ENCODE results near the gene NBEAL2.

The NBEAL2 gene

GRCh38 chr3:46935168-46935858 is 44.2 kb upstream of the NBEAL2 start:
- H3K79me2 ChIP-seq (ENCODE audit: insufficient read depth, low read length), result peaks cover 89% of the 10 kb centered on the region
- no peak overlapping the region for H3K4me2 ChIP-seq (ENCODE audit: low read depth, low read length, poor library complexity, severe bottlenecking)
- H4K20me1 ChIP-seq (ENCODE audit: low read depth, low read length), result no peaks in the 10 kb centered on the region
- no peaks in the 10 kb centered on the region for H3K9me3 ChIP-seq (ENCODE audit: insufficient read depth, low read length)
- H3F3A ChIP-seq (ENCODE audit: insufficient read depth), result peaks cover 21% of the 10 kb centered on the region
- no peaks in the 10 kb centered on the region for H3K9me2 ChIP-seq (replicated peaks; ENCODE audit: insufficient read depth, low read length)
- H3K9ac ChIP-seq (ENCODE audit: low read length), result no peak overlapping the region
- H3K27me3 ChIP-seq (ENCODE audit: low read length), result no peaks in the 10 kb centered on the region
- TF ChIP-seq CTCF (IDR thresholded peaks at IDR 0.05; ENCODE audit: insufficient read depth, low read length, poor library complexity, severe bottlenecking) (no peak), EZH2phosphoT487 (conservative IDR thresholded peaks at IDR 0.05; ENCODE audit: low read length) (no peak)
- H3K27ac ChIP-seq (ENCODE audit: low read depth, low read length), result no peak overlapping the region
- H3K36me3 ChIP-seq (ENCODE audit: low read length), result no peaks in the 10 kb centered on the region
- no peak overlapping the region for H3K4me3 ChIP-seq (ENCODE audit: insufficient read depth, low read length, poor library complexity, severe bottlenecking)
- no peak overlapping the region for H2AFZ ChIP-seq (ENCODE audit: low read depth, low read length, severe bottlenecking)

GRCh38 chr3:46935989-46936558 is 43.4 kb upstream of the NBEAL2 start:
- Histone ChIP-seq H3K27ac (ENCODE audit: low read depth, low read length) (no peak overlapping the region), H3K79me2 (ENCODE audit: insufficient read depth, low read length) (peaks cover 87% of the 10 kb centered on the region), H3K36me3 (ENCODE audit: low read length) (no peaks in the 10 kb centered on the region), H3K27me3 (ENCODE audit: low read length) (no peaks in the 10 kb centered on the region), H3K4me3 (ENCODE audit: insufficient read depth, low read length, poor library complexity, severe bottlenecking) (no peak overlapping the region), H3K4me2 (ENCODE audit: low read depth, low read length, poor library complexity, severe bottlenecking) (no peak overlapping the region), H3K9me2 (replicated peaks; ENCODE audit: insufficient read depth, low read length) (no peaks in the 10 kb centered on the region), H3K9me3 (ENCODE audit: insufficient read depth, low read length) (no peaks in the 10 kb centered on the region), H2AFZ (ENCODE audit: low read depth, low read length, severe bottlenecking) (no peak overlapping the region), H3K9ac (ENCODE audit: low read length) (no peak overlapping the region), H3F3A (ENCODE audit: insufficient read depth) (peaks cover 20% of the 10 kb centered on the region), H4K20me1 (ENCODE audit: low read depth, low read length) (no peaks in the 10 kb centered on the region)
- TF ChIP-seq CTCF (IDR thresholded peaks at IDR 0.05; ENCODE audit: insufficient read depth, low read length, poor library complexity, severe bottlenecking) (no peak), EZH2phosphoT487 (conservative IDR thresholded peaks at IDR 0.05; ENCODE audit: low read length) (no peak)

- Histone ChIP-seq H4K20me1 (ENCODE audit: low read depth, low read length) (no peaks in the 10 kb centered on the region), H3F3A (ENCODE audit: insufficient read depth) (peaks cover 14% of the 10 kb centered on the region), H3K9me3 (ENCODE audit: insufficient read depth, low read length) (no peaks in the 10 kb centered on the region), H3K4me2 (ENCODE audit: low read depth, low read length, poor library complexity, severe bottlenecking) (no peak overlapping the region), H3K4me3 (ENCODE audit: insufficient read depth, low read length, poor library complexity, severe bottlenecking) (no peak overlapping the region), H2AFZ (ENCODE audit: low read depth, low read length, severe bottlenecking) (no peak overlapping the region), H3K9ac (ENCODE audit: low read length) (no peak overlapping the region), H3K27me3 (ENCODE audit: low read length) (no peaks in the 10 kb centered on the region), H3K9me2 (replicated peaks; ENCODE audit: insufficient read depth, low read length) (no peaks in the 10 kb centered on the region), H3K79me2 (ENCODE audit: insufficient read depth, low read length) (peaks cover 85% of the 10 kb centered on the region), H3K27ac (ENCODE audit: low read depth, low read length) (no peak overlapping the region), H3K36me3 (ENCODE audit: low read length) (no peaks in the 10 kb centered on the region)
- TF ChIP-seq EZH2phosphoT487 (conservative IDR thresholded peaks at IDR 0.05; ENCODE audit: low read length), result no peak
- no peak for TF ChIP-seq CTCF (IDR thresholded peaks at IDR 0.05; ENCODE audit: insufficient read depth, low read length, poor library complexity, severe bottlenecking)
Observed at GRCh38 chr3:46936733-46937250, 42.7 kb upstream of the NBEAL2 start.

All from SU-DHL-6 (cell line).